Measurements from ENCODE around the gene TMEM106B.

The TMEM106B gene

GRCh38 chr7:12290761-12291160 is 79.7 kb downstream of the TMEM106B start:
- CTCF ChIA-PET = no interaction called here
- H3K27ac ChIP-seq (ENCODE audit: extremely low read depth, low read depth, low read length) = no peak overlapping the region
- no peaks in the 10 kb centered on the region for H3K9me3 ChIP-seq (ENCODE audit: control insufficient read depth, insufficient read depth, low read depth, low read length)
- POLR2A ChIA-PET = interaction anchor here (0.6 kb wide), 1 partner anchor 1288 kb away, joined by 3 read pairs; no protein-coding TSS in a partner anchor
- no peaks in the 10 kb centered on the region for H3K4me1 ChIP-seq (ENCODE audit: control insufficient read depth, insufficient read depth, low read length)
- TF ChIP-seq ZNF354C (tag by site-specific recombination; IDR thresholded peaks at IDR 0.05; ENCODE audit: borderline replicate concordance, low read depth) = no peak
- TF ChIP-seq TCF7L2 (IDR thresholded peaks at IDR 0.05; ENCODE audit: borderline replicate concordance, low read depth, low read length) = no peak
- TF ChIP-seq ZNF404 (tag by site-specific recombination; IDR thresholded peaks at IDR 0.05) = no peak
- no peak for TF ChIP-seq PRDM1 (tag by site-specific recombination; IDR thresholded peaks at IDR 0.05)
- TF ChIP-seq RBAK (tag by site-specific recombination; IDR thresholded peaks at IDR 0.05) = no peak
- no peak for TF ChIP-seq SALL2 (tag by site-specific recombination; IDR thresholded peaks at IDR 0.05; ENCODE audit: borderline replicate concordance)
- TF ChIP-seq, protein P1, sequence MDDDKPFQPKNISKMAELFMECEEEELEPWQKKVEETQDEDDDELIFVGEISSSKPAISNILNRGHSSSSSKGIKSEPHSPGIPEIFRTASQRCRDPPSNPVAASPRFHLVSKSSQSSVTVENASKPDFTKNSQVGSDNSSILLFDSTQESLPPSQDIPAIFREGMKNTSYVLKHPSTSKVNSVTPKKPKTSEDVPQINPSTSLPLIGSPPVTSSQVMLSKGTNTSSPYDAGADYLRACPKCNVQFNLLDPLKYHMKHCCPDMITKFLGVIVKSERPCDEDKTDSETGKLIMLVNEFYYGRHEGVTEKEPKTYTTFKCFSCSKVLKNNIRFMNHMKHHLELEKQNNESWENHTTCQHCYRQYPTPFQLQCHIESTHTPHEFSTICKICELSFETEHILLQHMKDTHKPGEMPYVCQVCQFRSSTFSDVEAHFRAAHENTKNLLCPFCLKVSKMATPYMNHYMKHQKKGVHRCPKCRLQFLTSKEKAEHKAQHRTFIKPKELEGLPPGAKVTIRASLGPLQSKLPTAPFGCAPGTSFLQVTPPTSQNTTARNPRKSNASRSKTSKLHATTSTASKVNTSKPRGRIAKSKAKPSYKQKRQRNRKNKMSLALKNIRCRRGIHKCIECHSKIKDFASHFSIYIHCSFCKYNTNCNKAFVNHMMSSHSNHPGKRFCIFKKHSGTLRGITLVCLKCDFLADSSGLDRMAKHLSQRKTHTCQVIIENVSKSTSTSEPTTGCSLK (tag by site-specific recombination; IDR thresholded peaks at IDR 0.05) = no peak
- no peak for TF ChIP-seq ZNF133 (tag by site-specific recombination; IDR thresholded peaks at IDR 0.05)
- no peak for TF ChIP-seq ZNF777 (tag by site-specific recombination; IDR thresholded peaks at IDR 0.05; ENCODE audit: borderline replicate concordance)
- no peak for TF ChIP-seq KLF16 (tag by site-specific recombination; IDR thresholded peaks at IDR 0.05)
- no peak for TF ChIP-seq ZNF398 (tag by site-specific recombination; IDR thresholded peaks at IDR 0.05)
- no peak for TF ChIP-seq ZNF221 (tag by site-specific recombination; IDR thresholded peaks at IDR 0.05; ENCODE audit: borderline replicate concordance)
- TF ChIP-seq SP2 (tag by site-specific recombination; IDR thresholded peaks at IDR 0.05) = no peak
- no peak for TF ChIP-seq ZNF433 (tag by site-specific recombination; IDR thresholded peaks at IDR 0.05; ENCODE audit: low read depth)
- no peak for TF ChIP-seq MYNN (tag by site-specific recombination; IDR thresholded peaks at IDR 0.05; ENCODE audit: borderline replicate concordance)
- TF ChIP-seq ZNF37A (tag by site-specific recombination; IDR thresholded peaks at IDR 0.05) = no peak
- H3K4me3 ChIP-seq (ENCODE audit: low read depth, low read length) = no peak overlapping the region
- H3K36me3 ChIP-seq (ENCODE audit: control insufficient read depth in 2 of 2, insufficient read depth in 1 of 2, low read length in 2 of 2) = no peaks in the 10 kb centered on the region

DNA sequence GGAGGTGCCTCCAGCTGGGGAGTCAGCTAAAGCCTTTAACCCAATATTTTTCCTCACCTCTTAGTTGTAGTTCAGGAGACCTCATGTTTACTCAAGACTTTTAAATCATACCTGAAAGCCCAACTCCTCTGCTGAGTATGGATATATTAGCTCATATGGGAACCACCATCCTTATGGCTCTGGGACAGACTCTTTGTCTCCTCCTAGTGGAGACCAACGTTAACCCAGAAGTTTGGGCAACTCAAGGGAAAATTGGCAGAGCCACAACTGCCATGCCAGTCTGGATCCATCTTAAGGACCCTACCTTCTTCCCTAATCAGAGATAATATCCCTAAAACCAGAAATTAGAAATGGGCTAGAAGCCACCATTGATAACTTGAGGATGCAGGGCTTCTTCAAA is 80.8 kb downstream of the TMEM106B start:
- Histone ChIP-seq H3K4me3 (ENCODE audit: low read depth, low read length) (no peak overlapping the region), H3K27ac (ENCODE audit: extremely low read depth, low read depth, low read length) (no peak overlapping the region), H3K4me1 (ENCODE audit: control insufficient read depth, insufficient read depth, low read length) (no peaks in the 10 kb centered on the region), H3K9me3 (ENCODE audit: control insufficient read depth, insufficient read depth, low read depth, low read length) (no peaks in the 10 kb centered on the region), H3K36me3 (ENCODE audit: control insufficient read depth in 2 of 2, insufficient read depth in 1 of 2, low read length in 2 of 2) (no peaks in the 10 kb centered on the region)
- no peak for TF ChIP-seq ZNF596 (tag by site-specific recombination; IDR thresholded peaks at IDR 0.05)
- no peak for TF ChIP-seq ZNF670 (tag by site-specific recombination; IDR thresholded peaks at IDR 0.05; ENCODE audit: low read depth)
- TF ChIP-seq ZBTB20 (tag by site-specific recombination; IDR thresholded peaks at IDR 0.05) = no peak
- TF ChIP-seq ZBTB17 (tag by site-specific recombination; IDR thresholded peaks at IDR 0.05) = no peak
- no peak for TF ChIP-seq MYNN (tag by site-specific recombination; IDR thresholded peaks at IDR 0.05; ENCODE audit: borderline replicate concordance)
- TF ChIP-seq ZNF626 (tag by site-specific recombination; IDR thresholded peaks at IDR 0.05) = no peak
- TF ChIP-seq, protein P2, sequence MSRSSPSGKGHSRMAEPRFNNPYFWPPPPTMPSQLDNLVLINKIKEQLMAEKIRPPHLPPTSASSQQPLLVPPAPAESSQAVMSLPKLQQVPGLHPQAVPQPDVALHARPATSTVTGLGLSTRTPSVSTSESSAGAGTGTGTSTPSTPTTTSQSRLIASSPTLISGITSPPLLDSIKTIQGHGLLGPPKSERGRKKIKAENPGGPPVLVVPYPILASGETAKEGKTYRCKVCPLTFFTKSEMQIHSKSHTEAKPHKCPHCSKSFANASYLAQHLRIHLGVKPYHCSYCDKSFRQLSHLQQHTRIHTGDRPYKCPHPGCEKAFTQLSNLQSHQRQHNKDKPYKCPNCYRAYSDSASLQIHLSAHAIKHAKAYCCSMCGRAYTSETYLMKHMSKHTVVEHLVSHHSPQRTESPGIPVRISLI (tag by site-specific recombination; IDR thresholded peaks at IDR 0.05) = no peak
- TF ChIP-seq GLIS1 (tag by site-specific recombination; IDR thresholded peaks at IDR 0.05) = no peak
- no peak for TF ChIP-seq MEIS1 (CRISPR knock-in tag; IDR thresholded peaks at IDR 0.05; ENCODE audit: borderline replicate concordance)
- ChIA-PET POLR2A (no interaction called here), CTCF (interaction anchor here (0.6 to 1.0 kb wide), 2 partner anchors 46 to 180 kb away, joined by 4 read pairs; no protein-coding TSS in a partner anchor)
